Measurements from ENCODE around the gene TBRG4.

TBRG4 gene

DNA sequence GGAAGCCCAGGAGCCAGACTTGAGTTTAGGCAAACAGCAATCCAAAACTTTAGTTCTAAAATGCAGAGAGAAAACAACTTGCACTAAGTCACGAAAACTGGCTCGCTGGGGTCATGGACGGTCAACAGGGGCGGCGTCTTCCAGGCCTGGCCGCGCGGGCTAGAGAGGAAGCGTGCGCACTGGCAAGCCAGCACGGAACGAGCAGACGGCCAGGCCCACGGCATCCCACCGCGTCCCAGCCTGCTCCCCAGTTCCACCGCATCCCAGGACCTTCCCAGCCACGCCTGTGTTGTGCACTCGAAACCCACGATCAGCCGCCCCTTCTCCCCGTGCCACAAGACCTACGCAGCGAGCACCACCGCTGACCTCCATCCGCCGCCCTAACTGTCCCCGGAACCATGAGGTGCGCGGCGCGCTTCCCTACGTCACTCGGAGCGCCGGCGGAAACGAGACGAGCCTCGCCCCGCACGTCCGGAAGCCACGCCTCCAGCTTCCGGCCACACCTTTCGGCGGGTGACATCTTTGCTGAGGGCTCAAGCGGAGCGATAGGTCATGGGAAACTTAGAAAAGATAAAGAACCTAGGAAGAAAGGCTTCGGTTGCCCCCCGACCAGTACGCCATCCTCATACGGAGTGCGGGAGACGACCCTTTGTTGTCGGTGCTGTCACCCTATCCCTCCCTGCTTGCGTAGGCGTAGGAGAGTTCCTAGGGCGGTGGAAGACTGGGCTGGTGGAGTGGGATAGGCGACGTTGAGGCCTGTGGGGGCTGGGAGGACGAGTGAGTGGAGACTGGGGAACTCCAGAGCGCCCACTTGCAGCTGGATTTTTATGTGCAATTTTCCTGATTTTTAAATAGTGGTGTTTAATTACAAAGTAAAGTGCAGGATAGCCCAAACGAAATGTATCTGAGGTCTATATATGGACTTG is at the start of gene TBRG4:
Gene TBRG4 (minus strand): TSS at position 400 of the 926 bp plus-strand sequence. CDS start 2,460 bp downstream, outside the sequence.
- no peaks in the 10 kb centered on the region for H3K27me3 ChIP-seq
- H3K4me1 ChIP-seq (ENCODE audit: control insufficient read depth in 1 of 2, insufficient read depth in 1 of 2, low read depth in 1 of 2, low read length in 1 of 2): peaks cover 16 to 21% of the 10 kb centered on the region in 2 experiments
- TF ChIP-seq, protein P1, sequence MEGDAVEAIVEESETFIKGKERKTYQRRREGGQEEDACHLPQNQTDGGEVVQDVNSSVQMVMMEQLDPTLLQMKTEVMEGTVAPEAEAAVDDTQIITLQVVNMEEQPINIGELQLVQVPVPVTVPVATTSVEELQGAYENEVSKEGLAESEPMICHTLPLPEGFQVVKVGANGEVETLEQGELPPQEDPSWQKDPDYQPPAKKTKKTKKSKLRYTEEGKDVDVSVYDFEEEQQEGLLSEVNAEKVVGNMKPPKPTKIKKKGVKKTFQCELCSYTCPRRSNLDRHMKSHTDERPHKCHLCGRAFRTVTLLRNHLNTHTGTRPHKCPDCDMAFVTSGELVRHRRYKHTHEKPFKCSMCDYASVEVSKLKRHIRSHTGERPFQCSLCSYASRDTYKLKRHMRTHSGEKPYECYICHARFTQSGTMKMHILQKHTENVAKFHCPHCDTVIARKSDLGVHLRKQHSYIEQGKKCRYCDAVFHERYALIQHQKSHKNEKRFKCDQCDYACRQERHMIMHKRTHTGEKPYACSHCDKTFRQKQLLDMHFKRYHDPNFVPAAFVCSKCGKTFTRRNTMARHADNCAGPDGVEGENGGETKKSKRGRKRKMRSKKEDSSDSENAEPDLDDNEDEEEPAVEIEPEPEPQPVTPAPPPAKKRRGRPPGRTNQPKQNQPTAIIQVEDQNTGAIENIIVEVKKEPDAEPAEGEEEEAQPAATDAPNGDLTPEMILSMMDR (IDR thresholded peaks at IDR 0.05): peak; percentile 11
- H3K27ac ChIP-seq: peak within 1 kb of the TSS; percentile 92
- peaks cover 26% of the 10 kb centered on the region for H3K36me3 ChIP-seq
- H3K9me3 ChIP-seq: no peaks in the 10 kb centered on the region
- H3K4me3 ChIP-seq (ENCODE audit: low read depth in 1 of 2, low read length in 1 of 2): peak within 1 kb of the TSS; percentile 95

DNA sequence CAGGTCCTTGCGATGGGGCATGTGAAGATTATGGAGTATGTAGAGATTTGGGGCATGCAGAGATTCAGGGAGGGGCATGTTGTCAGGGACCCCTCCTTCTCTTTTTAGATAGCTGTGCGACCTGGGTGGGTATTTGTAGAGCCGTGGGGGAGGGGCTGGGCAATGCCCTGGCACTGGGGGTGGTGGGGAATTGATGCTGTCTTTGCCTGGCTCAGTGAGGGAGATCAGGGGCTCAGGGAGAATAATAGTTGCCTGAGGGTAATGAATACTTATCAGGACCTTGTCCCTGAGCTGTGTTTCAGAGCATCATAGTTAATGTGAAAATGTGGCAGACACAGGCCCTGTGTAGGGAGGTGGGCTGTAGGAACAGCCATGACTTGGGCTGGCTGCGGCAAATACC is 49.6 kb upstream of the TBRG4 start:
- Histone ChIP-seq H3K9me3 (no peaks in the 10 kb centered on the region), H3K27ac (peak overlapping the region; percentile 49), H3K36me3 (no peaks in the 10 kb centered on the region), H3K27me3 (peaks cover 38% of the 10 kb centered on the region), H3K4me3 (ENCODE audit: low read depth in 1 of 2, low read length in 1 of 2) (no peak overlapping the region), H3K4me1 (ENCODE audit: control insufficient read depth in 1 of 2, insufficient read depth in 1 of 2, low read depth in 1 of 2, low read length in 1 of 2) (peaks cover 4 to 16% of the 10 kb centered on the region in 2 experiments)
- TF ChIP-seq, protein P1 (IDR thresholded peaks at IDR 0.05): no peak

DNA sequence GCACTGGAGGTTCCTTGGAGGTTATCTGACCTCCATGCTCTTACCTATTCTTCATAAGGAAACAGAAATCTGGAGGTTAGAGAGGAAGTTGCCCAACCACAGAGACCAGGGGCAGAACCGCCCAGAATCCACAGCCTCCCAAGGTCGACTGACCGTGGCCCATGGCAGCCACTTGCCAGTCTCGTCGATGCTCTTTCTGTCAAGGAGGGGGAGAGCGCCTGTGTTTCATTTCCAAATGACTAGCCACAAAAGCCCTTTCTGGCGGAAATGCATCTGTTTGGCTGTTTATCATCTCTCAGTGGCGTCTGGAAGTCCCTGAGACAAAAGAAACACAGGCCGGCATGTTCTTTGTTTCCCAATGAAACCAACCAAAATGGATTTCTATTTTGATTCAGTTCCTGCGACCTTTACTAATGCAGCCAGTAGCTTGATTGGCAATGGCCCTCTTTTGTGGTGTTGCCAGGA is 49.0 kb upstream of the TBRG4 start:
- H3K4me3 ChIP-seq (ENCODE audit: low read depth in 1 of 2, low read length in 1 of 2): no peak overlapping the region
- peak overlapping the region; percentile 30 for H3K27ac ChIP-seq
- no peaks in the 10 kb centered on the region for H3K9me3 ChIP-seq
- peaks cover 4 to 16% of the 10 kb centered on the region in 2 experiments for H3K4me1 ChIP-seq (ENCODE audit: control insufficient read depth in 1 of 2, insufficient read depth in 1 of 2, low read depth in 1 of 2, low read length in 1 of 2)
- H3K27me3 ChIP-seq: peaks cover 45% of the 10 kb centered on the region
- no peaks in the 10 kb centered on the region for H3K36me3 ChIP-seq
- TF ChIP-seq, protein P1 (IDR thresholded peaks at IDR 0.05): no peak

DNA sequence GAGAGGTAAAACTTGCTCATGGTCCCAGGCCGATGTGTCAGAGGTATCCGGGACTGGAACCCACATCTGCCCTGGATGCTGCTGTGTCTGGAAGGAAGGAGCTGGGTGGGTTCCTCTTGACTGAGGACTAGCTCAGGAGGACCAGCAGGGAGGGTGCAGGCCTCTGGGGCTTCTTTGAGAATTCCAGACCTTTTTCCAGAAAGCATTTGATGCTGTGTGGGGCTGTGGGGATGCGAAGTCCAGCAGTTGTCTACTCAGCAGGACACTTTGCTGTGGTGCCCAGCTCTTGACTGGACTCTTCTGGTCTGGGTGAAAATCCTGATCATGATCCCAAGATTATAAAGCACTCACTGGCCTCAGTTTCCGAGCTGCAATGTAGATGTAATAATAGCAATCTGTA is 47.8 kb upstream of the TBRG4 start:
- Histone ChIP-seq H3K4me3 (ENCODE audit: low read depth in 1 of 2, low read length in 1 of 2) (no peak overlapping the region), H3K27me3 (peaks cover 45% of the 10 kb centered on the region), H3K27ac (no peak overlapping the region), H3K9me3 (no peaks in the 10 kb centered on the region), H3K4me1 (ENCODE audit: control insufficient read depth in 1 of 2, insufficient read depth in 1 of 2, low read depth in 1 of 2, low read length in 1 of 2) (peaks cover 4 to 16% of the 10 kb centered on the region in 2 experiments), H3K36me3 (no peaks in the 10 kb centered on the region)
- TF ChIP-seq, protein P1 (IDR thresholded peaks at IDR 0.05): no peak

DNA sequence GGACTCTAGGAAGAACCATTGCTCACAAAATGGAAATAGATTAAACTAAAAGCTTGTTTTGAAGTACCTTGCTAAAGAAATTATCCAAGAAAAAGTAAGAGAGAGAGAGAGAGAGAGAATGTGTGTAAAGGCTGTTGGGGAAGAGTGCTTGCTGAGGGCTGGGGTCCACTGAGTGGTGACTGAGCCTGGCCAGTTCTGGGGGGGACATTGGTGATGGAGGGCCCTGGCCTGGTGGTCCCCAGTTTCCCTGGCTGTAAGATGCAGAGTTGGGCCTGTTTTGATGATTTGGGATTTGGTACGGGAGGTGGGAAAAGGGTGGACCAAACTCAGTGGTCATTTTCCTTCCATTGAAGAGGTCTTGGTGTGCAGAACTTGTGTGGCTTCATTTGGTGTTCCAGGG is 47.0 kb upstream of the TBRG4 start:
- Histone ChIP-seq H3K27me3 (peaks cover 45% of the 10 kb centered on the region), H3K4me3 (ENCODE audit: low read depth in 1 of 2, low read length in 1 of 2) (no peak overlapping the region), H3K4me1 (ENCODE audit: control insufficient read depth in 1 of 2, insufficient read depth in 1 of 2, low read depth in 1 of 2, low read length in 1 of 2) (peaks cover 4 to 16% of the 10 kb centered on the region in 2 experiments), H3K9me3 (no peaks in the 10 kb centered on the region), H3K36me3 (no peaks in the 10 kb centered on the region), H3K27ac (no peak overlapping the region)
- TF ChIP-seq, protein P1 (IDR thresholded peaks at IDR 0.05): no peak

Measured in neutrophil (primary cell).